ENCODE measurements around the gene PARP9.

- TF ChIP-seq CTCF (IDR thresholded peaks at IDR 0.05) (no peak), POLR2A (IDR thresholded peaks at IDR 0.05) (no peak)
These were observed 17.9 kb downstream of the PARP9 start for GRCh38 chr3:122546151-122546550.

Data from body of pancreas (tissue), 4 donors.